GM23338 (cell line): Measurements from ENCODE around the gene CCDC179.

Experiments
- CREB1 ChIP-seq: fragments of 250-450 bp; sonication (Bioruptor Pico); IDR thresholded peaks from 2 replicates; pipeline ENCODE4 v1.5.0; 2020; ENCODE audit warnings: low read depth, mild to moderate bottlenecking, moderate library complexity
- CTCF ChIP-seq, 2 experiments: fragments of 200-600 bp in 1 of 2; sonication (generic) in 1 of 2; conservative IDR thresholded peaks; 2 replicates each; pipeline versions ENCODE4 v1.5.1 to v1.6.1; 2016 to 2017; ENCODE audit warnings: antibody characterized with exemption in 2 of 2, low read depth in 2 of 2, mild to moderate bottlenecking in 2 of 2, moderate library complexity in 1 of 2
- ETS1 ChIP-seq: IDR thresholded peaks from 2 replicates; pipeline ENCODE4 v1.6.1; 2016; ENCODE audit warnings: antibody characterized with exemption
- EZH2 ChIP-seq: fragments of 200-600 bp; sonication (generic); IDR thresholded peaks from one replicate; pipeline ENCODE4 v1.8.0; 2017; ENCODE audit warnings: antibody characterized with exemption, mild to moderate bottlenecking, low read depth; ENCODE audit not compliant: unreplicated experiment
- EZH2phosphoT487 ChIP-seq: fragments of 200-600 bp; sonication (generic); IDR thresholded peaks from one replicate; pipeline ENCODE4 v1.8.1; 2018; ENCODE audit warnings: antibody characterized with exemption; ENCODE audit not compliant: unreplicated experiment
- JUNB ChIP-seq: IDR thresholded peaks from one replicate; pipeline ENCODE4 v1.6.1; 2016; ENCODE audit warnings: antibody characterized with exemption; ENCODE audit not compliant: unreplicated experiment
- NANOG ChIP-seq: IDR thresholded peaks from 2 replicates; pipeline ENCODE4 v1.6.1; 2016; ENCODE audit warnings: antibody characterized with exemption, borderline replicate concordance
- POLR2AphosphoS5 ChIP-seq: IDR thresholded peaks from 2 replicates; pipeline ENCODE4 v1.6.1; 2016; ENCODE audit warnings: antibody characterized with exemption, low read depth
- REST ChIP-seq: IDR thresholded peaks from one replicate; pipeline ENCODE4 v1.6.1; 2018; ENCODE audit warnings: antibody characterized with exemption; ENCODE audit not compliant: unreplicated experiment
- STAT1 ChIP-seq: IDR thresholded peaks from one replicate; pipeline ENCODE4 v1.6.1; 2016; ENCODE audit warnings: antibody characterized with exemption; ENCODE audit not compliant: unreplicated experiment
- ZNF114 ChIP-seq: fragments of 250-450 bp; sonication (Bioruptor Pico); IDR thresholded peaks from 2 replicates; pipeline ENCODE4 v1.5.0; 2020; ENCODE audit warnings: mild to moderate bottlenecking, moderate library complexity
- ZNF331 ChIP-seq: fragments of 250-450 bp; sonication (Bioruptor Pico); IDR thresholded peaks from 2 replicates; pipeline ENCODE4 v1.5.0; 2020; ENCODE audit warnings: low read depth, mild to moderate bottlenecking, moderate library complexity
- ZNF462 ChIP-seq: fragments of 250-450 bp; sonication (Bioruptor Pico); IDR thresholded peaks from 2 replicates; pipeline ENCODE4 v1.5.0; 2020; ENCODE audit warnings: mild to moderate bottlenecking, moderate library complexity

GRCh38 chr11:22808571-22809197, 51.6 kb downstream of the CCDC179 start:
- no peak for TF ChIP-seq CTCF (conservative IDR thresholded peaks at IDR 0.05; ENCODE audit: low read depth in 2 of 2)
- no peak for TF ChIP-seq REST
- TF ChIP-seq EZH2: no peak
- TF ChIP-seq EZH2phosphoT487: no peak
- TF ChIP-seq JUNB: no peak
- no peak for TF ChIP-seq POLR2AphosphoS5
- no peak for TF ChIP-seq ZNF331
- TF ChIP-seq NANOG: no peak
- no peak for TF ChIP-seq STAT1
- TF ChIP-seq ETS1: no peak
- no peak for TF ChIP-seq CREB1 (CRISPR knock-in tag)
- TF ChIP-seq ZNF114 (CRISPR knock-in tag): no peak
- no peak for TF ChIP-seq ZNF462 (CRISPR knock-in tag)
